ENCODE results near the gene TLE4.

DNA sequence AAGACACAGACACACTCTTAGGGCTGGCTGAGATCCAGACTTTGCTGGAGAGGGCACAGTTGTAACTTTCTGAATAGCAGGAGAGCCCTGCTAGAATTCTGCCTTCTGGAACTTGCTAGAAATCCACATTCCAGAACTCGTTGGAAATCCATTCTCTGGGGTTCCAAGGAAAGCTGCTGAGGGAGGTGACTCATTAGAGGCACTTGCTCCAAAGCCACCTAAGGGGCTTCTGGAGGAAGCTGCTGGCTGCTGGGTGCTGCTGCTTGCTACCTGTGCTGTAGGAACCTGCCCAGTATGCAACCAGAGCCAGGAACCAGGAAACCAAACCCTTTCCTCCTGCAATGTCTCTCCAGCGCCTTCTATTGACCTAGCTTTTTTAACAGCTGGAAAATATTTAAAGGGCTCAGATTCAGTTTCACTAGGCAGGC lies 4.1 kb upstream of the TLE4 start:
- TF ChIP-seq EZH2 (IDR thresholded peaks at IDR 0.05; ENCODE audit: low read length, missing control alignments), result no peak
- TF ChIP-seq, protein P1, sequence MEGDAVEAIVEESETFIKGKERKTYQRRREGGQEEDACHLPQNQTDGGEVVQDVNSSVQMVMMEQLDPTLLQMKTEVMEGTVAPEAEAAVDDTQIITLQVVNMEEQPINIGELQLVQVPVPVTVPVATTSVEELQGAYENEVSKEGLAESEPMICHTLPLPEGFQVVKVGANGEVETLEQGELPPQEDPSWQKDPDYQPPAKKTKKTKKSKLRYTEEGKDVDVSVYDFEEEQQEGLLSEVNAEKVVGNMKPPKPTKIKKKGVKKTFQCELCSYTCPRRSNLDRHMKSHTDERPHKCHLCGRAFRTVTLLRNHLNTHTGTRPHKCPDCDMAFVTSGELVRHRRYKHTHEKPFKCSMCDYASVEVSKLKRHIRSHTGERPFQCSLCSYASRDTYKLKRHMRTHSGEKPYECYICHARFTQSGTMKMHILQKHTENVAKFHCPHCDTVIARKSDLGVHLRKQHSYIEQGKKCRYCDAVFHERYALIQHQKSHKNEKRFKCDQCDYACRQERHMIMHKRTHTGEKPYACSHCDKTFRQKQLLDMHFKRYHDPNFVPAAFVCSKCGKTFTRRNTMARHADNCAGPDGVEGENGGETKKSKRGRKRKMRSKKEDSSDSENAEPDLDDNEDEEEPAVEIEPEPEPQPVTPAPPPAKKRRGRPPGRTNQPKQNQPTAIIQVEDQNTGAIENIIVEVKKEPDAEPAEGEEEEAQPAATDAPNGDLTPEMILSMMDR (conservative IDR thresholded peaks at IDR 0.05 in 1 of 2, IDR thresholded peaks at IDR 0.05 in 1 of 2; ENCODE audit: low read depth in 1 of 2, low read length in 2 of 2), result no peak
